SK-N-SH (cell line): ENCODE measurements around the gene LANCL3. TPM values are rescaled to one million over a fixed set of nuclear protein-coding genes. Genes with fewer than 3 reads are reported as not detected.
"Not testable (repeated sequence)": the region's sequence is repeated elsewhere in the genome, so short reads cannot be mapped to it uniquely, and the experiment has no call there.

Experiments used
- CTCF ChIA-PET: fragments of 300-600, 350-600 bp; formaldehyde crosslinking; extraction: SDS; loops from one replicate; lab custom pipeline; 2021; lab: Yijun Ruan, JAX
- POLR2A ChIA-PET: fragments of 350-600 bp; sonication (Branson Sonifier 250); formaldehyde crosslinking; extraction: SDS; loops from one replicate; lab custom pipeline; 2020; ENCODE audit warnings: antibody characterized with exemption, inconsistent platforms; lab: Yijun Ruan, JAX
- DNase-seq: peaks from one replicate; pipeline ENCODE4 v3.0.0; 2012
- H2AFZ ChIP-seq: fragments of 200-600 bp; sonication (generic); 2 replicates; pipeline ENCODE4 v1.8.1; 2016; ENCODE audit warnings: antibody characterized with exemption, mild to moderate bottlenecking, low read depth
- H3F3A ChIP-seq: fragments of 200-600 bp; sonication (generic); replicated peaks from 2 replicates; pipeline ENCODE3; 2016; ENCODE audit warnings: antibody characterized with exemption, mild to moderate bottlenecking; ENCODE audit not compliant: insufficient read depth
- H3K27ac ChIP-seq, 2 experiments: fragments of 200-500 bp in 1 of 2; fragments of 200-600 bp in 1 of 2; sonication (Bioruptor generic) in 1 of 2; sonication (generic), shearing (Covaris generic) in 1 of 2; 2 replicates each; pipeline versions ENCODE4 v1.5.1 to v1.6.1; 2014 to 2016; ENCODE audit warnings: low read depth in 2 of 2, inconsistent platforms in 1 of 2, low read length in 1 of 2, mild to moderate bottlenecking in 1 of 2, mixed read lengths in 1 of 2
- H3K27me3 ChIP-seq: fragments of 200-600 bp; sonication (generic), shearing (Covaris generic); 2 replicates; pipeline ENCODE4 v1.6.1; 2016; ENCODE audit warnings: mixed run types; ENCODE audit not compliant: insufficient read depth
- H3K36me3 ChIP-seq, 2 experiments: fragments of 200-500 bp in 1 of 2; fragments of 200-600 bp in 1 of 2; sonication (Bioruptor generic) in 1 of 2; sonication (generic) in 1 of 2; replicated peaks in 1 of 2; 2 replicates each; pipeline versions ENCODE3 to v1.5.1; 2014 to 2016; ENCODE audit warnings: low read length in 1 of 2, mild to moderate bottlenecking in 1 of 2; ENCODE audit not compliant: insufficient read depth in 2 of 2, control insufficient read depth in 1 of 2
- H3K4me1 ChIP-seq, 2 experiments: fragments of 200-500 bp in 1 of 2; fragments of 200-600 bp in 1 of 2; sonication (Bioruptor generic) in 1 of 2; sonication (generic), shearing (Covaris generic) in 1 of 2; 2 replicates each; pipeline versions ENCODE4 v1.5.1 to v1.6.1; 2014 to 2016; ENCODE audit warnings: low read depth in 1 of 2, low read length in 1 of 2, mixed run types in 1 of 2; ENCODE audit not compliant: insufficient read depth in 2 of 2, control insufficient read depth in 1 of 2
- H3K4me2 ChIP-seq: fragments of 200-600 bp; sonication (generic), shearing (Covaris generic); 2 replicates; pipeline ENCODE4 v1.6.1; 2017; ENCODE audit warnings: mixed run types
- H3K4me3 ChIP-seq, 2 experiments: fragments of 200-500 bp in 1 of 2; fragments of 200-600 bp in 1 of 2; sonication (Bioruptor generic) in 1 of 2; sonication (generic), shearing (Covaris generic) in 1 of 2; 2 replicates each; pipeline versions ENCODE4 v1.5.1 to v1.8.1; 2014 to 2016; ENCODE audit warnings: low read depth in 2 of 2, inconsistent platforms in 1 of 2, low read length in 1 of 2, mild to moderate bottlenecking in 1 of 2, mixed read lengths in 1 of 2, moderate library complexity in 1 of 2
- H3K79me2 ChIP-seq: fragments of 200-600 bp; sonication (generic); 2 replicates; pipeline ENCODE4 v1.8.1; 2017; ENCODE audit warnings: mild to moderate bottlenecking; ENCODE audit not compliant: insufficient read depth
- H3K9ac ChIP-seq: fragments of 200-600 bp; sonication (generic); 2 replicates; pipeline ENCODE4 v1.6.1; 2017; ENCODE audit warnings: mixed run types
- H3K9me2 ChIP-seq: fragments of 200-600 bp; sonication (generic); 2 replicates; pipeline ENCODE4 v1.6.1; 2017; ENCODE audit warnings: mixed run types
- H3K9me3 ChIP-seq: fragments of 200-600 bp; sonication (generic); 2 replicates; pipeline ENCODE4 v1.6.1; 2017; ENCODE audit warnings: mixed run types, mild to moderate bottlenecking, moderate library complexity
- H4K20me1 ChIP-seq: fragments of 200-600 bp; sonication (generic); 2 replicates; pipeline ENCODE4 v1.6.1; 2017; ENCODE audit warnings: mild to moderate bottlenecking, mixed run types; ENCODE audit not compliant: insufficient read depth
- CHD2 ChIP-seq: fragments of 150-350 bp; IDR thresholded peaks from 2 replicates; pipeline ENCODE4 v1.6.1; 2018; ENCODE audit warnings: low read length; ENCODE audit not compliant: partially characterized antibody
- ELF1 ChIP-seq: IDR thresholded peaks from 2 replicates; pipeline ENCODE4 v1.4.0; 2012
- FOXJ3 ChIP-seq: sonication (generic); formaldehyde crosslinking; IDR thresholded peaks from 2 replicates; pipeline ENCODE4 v1.5.1; 2020; ENCODE audit warnings: mild to moderate bottlenecking, missing genetic modification reagents
- MXI1 ChIP-seq: IDR thresholded peaks from 2 replicates; pipeline ENCODE4 v1.6.1; 2012; ENCODE audit warnings: mild to moderate bottlenecking, low read depth, low read length, improper control_type of control experiment
- RCOR1 ChIP-seq: fragments of 150-350 bp; IDR thresholded peaks from 2 replicates; pipeline ENCODE4 v1.6.1; 2017; ENCODE audit warnings: antibody characterized with exemption, low read length
- RXRA ChIP-seq: IDR thresholded peaks from 2 replicates; pipeline ENCODE4 v1.4.0; 2012; ENCODE audit warnings: low read depth, mild to moderate bottlenecking, borderline replicate concordance
- TAF1 ChIP-seq: IDR thresholded peaks from 2 replicates; pipeline ENCODE4 v1.6.1; 2012; ENCODE audit warnings: low read depth, mild to moderate bottlenecking, low read length, moderate library complexity, borderline replicate concordance
- TCF12 ChIP-seq: IDR thresholded peaks from 2 replicates; pipeline ENCODE4 v1.4.0; 2012
- USF1 ChIP-seq: IDR thresholded peaks from 2 replicates; pipeline ENCODE4 v1.4.0; 2012; ENCODE audit warnings: low read depth, borderline replicate concordance
- YY1 ChIP-seq: IDR thresholded peaks from 2 replicates; pipeline ENCODE4 v1.4.0; 2012; ENCODE audit warnings: low read depth, mild to moderate bottlenecking
- WGBS: methylation state at CpG from one replicate; pipeline ENCODE4 v1.1.6; 2017; ENCODE audit warnings: low lambda C conversion rate; 5-methylcytosine and 5-hydroxymethylcytosine counted together
- polyA plus RNA-seq, 3 experiments: library from polyadenylated mRNA; depleted of rRNA; stranded (reverse); fragments of >200 nt; gene quantifications; 2 replicates each; pipeline ENCODE4 v1.2.3, GENCODE V29; 2012

LANCL3 gene
- polyA plus RNA-seq, 1 of the 3 experiments (the other 2 are of a cell fraction), result under 0.01 TPM

- TF ChIP-seq USF1, result no peak
- no peak for TF ChIP-seq FOXJ3 (CRISPR knock-in tag)
- TF ChIP-seq RXRA, result no peak
- TF ChIP-seq ELF1, result no peak
- TF ChIP-seq TCF12, result no peak
- TF ChIP-seq RCOR1, result no peak
Measured at GRCh38 chrX:37545066-37545465, 26.4 kb upstream of the LANCL3 start (continued).

- H3K79me2 ChIP-seq, CTCF ChIA-PET, H3K27ac ChIP-seq, H3K27me3 ChIP-seq, POLR2A ChIA-PET, H3F3A ChIP-seq, H3K4me3 ChIP-seq, H3K36me3 ChIP-seq, H3K9me3 ChIP-seq, DNase-seq, H3K4me1 ChIP-seq, H3K9me2 ChIP-seq, H3K9ac ChIP-seq, H2AFZ ChIP-seq, H3K4me2 ChIP-seq, H4K20me1 ChIP-seq: not testable (repeated sequence)
Measured at GRCh38 chrX:37549619-37550018, 21.8 kb upstream of the LANCL3 start.

- H3K4me1 ChIP-seq, result no peaks in the 10 kb centered on the region
- POLR2A ChIA-PET, result no interaction called here
- DNase-seq, result no peak
- no peak for TF ChIP-seq CHD2
- no peak for TF ChIP-seq MXI1
- no peak for TF ChIP-seq TAF1
- no peak for TF ChIP-seq YY1
- CTCF ChIA-PET, result no interaction called here
- H3K27me3 ChIP-seq, result peaks cover 7% of the 10 kb centered on the region; the same call in 1 of the 2 replicates
- no peak overlapping the region for H3K4me3 ChIP-seq
- no peak overlapping the region for H2AFZ ChIP-seq
- no peak overlapping the region for H3K27ac ChIP-seq
- H3K9ac ChIP-seq, result no peak overlapping the region
- no peaks in the 10 kb centered on the region for H3F3A ChIP-seq
- no peaks in the 10 kb centered on the region for H3K9me2 ChIP-seq
- WGBS, result 36% methylated on average over 6 of the region's 6 CpGs
- H3K9me3 ChIP-seq, result no peaks in the 10 kb centered on the region
- H3K36me3 ChIP-seq, result no peaks in the 10 kb centered on the region
- H3K4me2 ChIP-seq, result no peak overlapping the region
- H4K20me1 ChIP-seq, result no peaks in the 10 kb centered on the region
- no peaks in the 10 kb centered on the region for H3K79me2 ChIP-seq
Measured at GRCh38 chrX:37553476-37553875, 18.0 kb upstream of the LANCL3 start.

GRCh38 chrX:37565254-37565653, 6.2 kb upstream of the LANCL3 start:
- H2AFZ ChIP-seq, H3K36me3 ChIP-seq, H3K4me2 ChIP-seq, H4K20me1 ChIP-seq, H3K27me3 ChIP-seq, H3K27ac ChIP-seq, H3K9ac ChIP-seq, H3K9me2 ChIP-seq, H3K4me1 ChIP-seq, H3K79me2 ChIP-seq, H3F3A ChIP-seq, CTCF ChIA-PET, H3K4me3 ChIP-seq, POLR2A ChIA-PET, H3K9me3 ChIP-seq, DNase-seq: not testable (repeated sequence)
- WGBS, result 1% methylated on average over 2 of the region's 2 CpGs

GRCh38 chrX:37570349-37570748, 1.1 kb upstream of the LANCL3 start:
- WGBS, result no CpG with 5 or more reads among the region's 1 CpG
- H3K4me3 ChIP-seq, H3K4me1 ChIP-seq, H3K27me3 ChIP-seq, POLR2A ChIA-PET, H3F3A ChIP-seq, H3K4me2 ChIP-seq, DNase-seq, H3K9me2 ChIP-seq, H4K20me1 ChIP-seq, H2AFZ ChIP-seq, H3K9me3 ChIP-seq, H3K36me3 ChIP-seq, CTCF ChIA-PET, H3K9ac ChIP-seq, H3K79me2 ChIP-seq, H3K27ac ChIP-seq: not testable (repeated sequence)
